WERI-Rb-1 (cell line): ENCODE results near the gene RFC2.

Source experiments
- DNase-seq: peaks from one replicate; pipeline ENCODE4 v3.0.0-alpha.2; 2020
- H3K27ac ChIP-seq: fragments of 250-450 bp; sonication (Bioruptor Pico); 2 replicates; pipeline ENCODE4 v1.5.1; 2020; ENCODE audit warnings: mild to moderate bottlenecking, moderate library complexity
- H3K27me3 ChIP-seq: fragments of 250-450 bp; sonication (Bioruptor Pico); 2 replicates; pipeline ENCODE4 v1.5.1; 2021; ENCODE audit warnings: mild to moderate bottlenecking, low read depth, moderate library complexity; ENCODE audit not compliant: insufficient read depth, severe bottlenecking
- H3K36me3 ChIP-seq: fragments of 250-450 bp; sonication (Bioruptor Pico); 2 replicates; pipeline ENCODE4 v1.5.1; 2020; ENCODE audit warnings: mild to moderate bottlenecking, moderate library complexity
- H3K4me3 ChIP-seq: 2 replicates; pipeline ENCODE4 v1.5.1; 2011; ENCODE audit warnings: low read depth, mild to moderate bottlenecking, control low read depth, low read length
- H3K9me3 ChIP-seq: fragments of 250-450 bp; sonication (Bioruptor Pico); 2 replicates; pipeline ENCODE4 v1.5.1; 2021; ENCODE audit warnings: mild to moderate bottlenecking, moderate library complexity; ENCODE audit not compliant: severe bottlenecking
- TF ChIP-seq, protein P1 (sequence below): IDR thresholded peaks from 2 replicates; pipeline ENCODE4 v1.5.1; 2011; ENCODE audit warnings: low read depth, mild to moderate bottlenecking, control low read depth, inconsistent platforms, low read length

Gene RFC2

DNA sequence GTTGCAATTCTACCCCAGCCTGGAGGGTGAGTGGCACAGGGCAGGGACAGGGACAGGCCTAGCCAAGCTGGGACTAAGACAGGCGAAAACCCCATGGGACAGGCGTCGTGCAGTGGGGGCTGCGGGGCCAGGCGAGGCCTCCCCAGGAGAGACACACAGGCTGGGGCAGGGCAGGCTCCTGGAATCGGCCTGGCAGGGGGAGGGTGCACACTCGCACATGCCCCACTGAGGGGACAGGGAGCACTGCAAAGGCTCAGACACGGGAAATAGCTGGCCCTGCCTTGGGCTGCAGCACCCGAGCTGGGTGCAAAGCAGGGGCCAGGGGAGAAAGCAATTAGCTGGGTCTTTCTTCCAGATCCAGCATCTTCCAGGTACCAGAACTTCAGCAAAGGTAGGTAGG, 34.0 kb downstream of the RFC2 start:
- no peaks in the 10 kb centered on the region for H3K9me3 ChIP-seq
- no peak overlapping the region for H3K4me3 ChIP-seq
- peaks cover 11% of the 10 kb centered on the region for H3K36me3 ChIP-seq
- DNase-seq, result peak; percentile 25
- TF ChIP-seq, protein P1, sequence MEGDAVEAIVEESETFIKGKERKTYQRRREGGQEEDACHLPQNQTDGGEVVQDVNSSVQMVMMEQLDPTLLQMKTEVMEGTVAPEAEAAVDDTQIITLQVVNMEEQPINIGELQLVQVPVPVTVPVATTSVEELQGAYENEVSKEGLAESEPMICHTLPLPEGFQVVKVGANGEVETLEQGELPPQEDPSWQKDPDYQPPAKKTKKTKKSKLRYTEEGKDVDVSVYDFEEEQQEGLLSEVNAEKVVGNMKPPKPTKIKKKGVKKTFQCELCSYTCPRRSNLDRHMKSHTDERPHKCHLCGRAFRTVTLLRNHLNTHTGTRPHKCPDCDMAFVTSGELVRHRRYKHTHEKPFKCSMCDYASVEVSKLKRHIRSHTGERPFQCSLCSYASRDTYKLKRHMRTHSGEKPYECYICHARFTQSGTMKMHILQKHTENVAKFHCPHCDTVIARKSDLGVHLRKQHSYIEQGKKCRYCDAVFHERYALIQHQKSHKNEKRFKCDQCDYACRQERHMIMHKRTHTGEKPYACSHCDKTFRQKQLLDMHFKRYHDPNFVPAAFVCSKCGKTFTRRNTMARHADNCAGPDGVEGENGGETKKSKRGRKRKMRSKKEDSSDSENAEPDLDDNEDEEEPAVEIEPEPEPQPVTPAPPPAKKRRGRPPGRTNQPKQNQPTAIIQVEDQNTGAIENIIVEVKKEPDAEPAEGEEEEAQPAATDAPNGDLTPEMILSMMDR, result no peak
- H3K27me3 ChIP-seq, result no peaks in the 10 kb centered on the region
- H3K27ac ChIP-seq, result no peak overlapping the region

GRCh38 chr7:74219416-74219815, 34.8 kb downstream of the RFC2 start:
- no peaks in the 10 kb centered on the region for H3K9me3 ChIP-seq
- H3K4me3 ChIP-seq, result no peak overlapping the region
- no peaks in the 10 kb centered on the region for H3K27me3 ChIP-seq
- H3K36me3 ChIP-seq, result peaks cover 5% of the 10 kb centered on the region
- TF ChIP-seq, protein P1, result no peak
- DNase-seq, result no peak
- H3K27ac ChIP-seq, result no peak overlapping the region

DNA sequence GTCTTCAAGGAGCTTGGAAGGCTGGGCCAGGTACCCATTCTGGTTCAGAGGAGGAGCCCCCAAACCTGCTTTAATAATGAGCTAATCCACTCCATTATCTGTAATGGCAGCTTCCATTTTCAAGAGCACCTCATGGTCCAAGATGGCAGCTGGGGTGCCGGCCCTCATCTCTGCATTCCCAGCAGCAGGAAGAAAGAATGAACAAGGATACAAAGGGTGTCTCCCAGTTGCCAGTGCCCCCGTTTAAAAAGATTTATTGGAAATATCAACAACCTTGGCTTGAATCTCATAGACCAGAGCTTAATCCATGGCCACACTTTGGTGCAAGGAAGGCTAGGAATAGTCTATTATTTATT, 35.9 kb downstream of the RFC2 start:
- Histone ChIP-seq H3K4me3 (no peak overlapping the region), H3K9me3 (no peaks in the 10 kb centered on the region), H3K27me3 (no peaks in the 10 kb centered on the region), H3K27ac (no peak overlapping the region), H3K36me3 (peaks cover 2% of the 10 kb centered on the region; the same call in 1 of the 2 replicates)
- DNase-seq, result no peak
- TF ChIP-seq, protein P1, result no peak

DNA sequence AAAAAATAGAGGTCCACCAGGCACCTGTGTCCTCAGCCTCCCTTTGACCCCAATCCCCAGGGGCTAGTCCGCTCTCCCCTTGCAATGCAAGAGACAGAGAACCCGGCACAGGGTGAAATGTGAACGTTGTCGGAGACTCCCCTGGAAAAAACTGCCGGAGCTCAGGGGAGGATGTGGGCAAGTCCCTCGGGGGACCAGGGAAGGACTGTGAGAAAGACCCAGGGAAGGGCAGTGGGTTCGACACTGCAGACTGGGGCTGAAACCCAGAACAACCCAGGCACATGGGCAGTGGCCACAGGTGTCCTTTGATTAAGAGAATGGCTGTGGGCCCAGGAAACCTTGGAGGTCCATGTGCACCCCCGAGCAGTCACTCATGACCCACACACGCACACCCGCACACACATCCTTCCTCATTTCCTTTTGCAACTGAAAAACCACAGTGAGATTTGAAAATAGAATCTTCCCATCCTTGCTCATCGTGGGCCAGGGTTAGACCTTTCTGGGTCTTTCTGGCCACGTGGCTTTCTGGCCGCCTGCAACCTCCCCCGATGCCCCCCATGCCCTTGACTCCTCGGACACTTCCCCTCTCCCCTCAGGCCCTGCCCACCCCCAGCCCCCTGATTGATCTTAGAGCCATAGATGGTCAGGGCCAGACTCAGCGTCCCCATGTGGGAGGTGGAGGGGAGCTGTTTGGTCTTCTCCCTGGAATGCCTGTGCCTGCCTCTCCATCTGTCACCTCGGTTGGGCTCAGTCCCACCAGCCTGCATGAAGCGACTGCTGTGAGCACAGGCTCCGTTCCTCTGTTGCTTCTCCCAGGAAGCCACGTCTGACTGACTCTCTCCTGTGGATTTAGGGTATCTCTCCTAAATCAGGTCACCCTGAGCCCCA, 36.5 kb downstream of the RFC2 start:
- Histone ChIP-seq H3K36me3 (no peaks in the 10 kb centered on the region), H3K9me3 (no peaks in the 10 kb centered on the region), H3K27ac (no peak overlapping the region), H3K4me3 (no peak overlapping the region), H3K27me3 (no peaks in the 10 kb centered on the region)
- TF ChIP-seq, protein P1, result no peak
- DNase-seq, result no peak

GRCh38 chr7:74216361-74216761, 37.8 kb downstream of the RFC2 start:
- Histone ChIP-seq H3K27me3 (no peaks in the 10 kb centered on the region), H3K27ac (no peak overlapping the region), H3K9me3 (no peaks in the 10 kb centered on the region), H3K36me3 (no peaks in the 10 kb centered on the region), H3K4me3 (no peak overlapping the region)
- no peak for DNase-seq
- TF ChIP-seq, protein P1, result no peak

DNA sequence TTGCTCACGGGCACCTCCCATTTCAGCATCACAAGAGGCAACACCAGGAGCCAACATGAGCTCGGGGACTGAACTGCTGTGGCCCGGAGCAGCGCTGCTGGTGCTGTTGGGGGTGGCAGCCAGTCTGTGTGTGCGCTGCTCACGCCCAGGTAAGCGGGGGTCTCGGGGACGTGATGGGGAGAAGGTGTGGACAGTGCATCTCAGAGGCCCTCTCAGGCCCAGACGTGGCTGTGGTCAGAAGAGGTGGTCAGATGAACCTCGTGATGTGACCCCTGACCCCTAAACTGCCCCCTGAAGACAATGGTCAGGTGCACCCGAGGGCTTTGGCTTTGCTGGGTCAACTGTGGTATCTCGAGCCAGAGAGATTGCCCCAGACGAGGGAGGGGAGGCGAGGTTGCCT, 38.3 kb downstream of the RFC2 start:
- H3K27me3 ChIP-seq, result no peaks in the 10 kb centered on the region
- no peak for DNase-seq
- TF ChIP-seq, protein P1, result no peak
- H3K9me3 ChIP-seq, result no peaks in the 10 kb centered on the region
- H3K27ac ChIP-seq, result no peak overlapping the region
- H3K36me3 ChIP-seq, result no peaks in the 10 kb centered on the region
- no peak overlapping the region for H3K4me3 ChIP-seq
